Left ventricle myocardium superior (tissue), 1 donor: ENCODE data around the gene ANKHD1. TPM values are rescaled to one million over a fixed set of nuclear protein-coding genes. Genes with fewer than 3 reads are reported as not detected.

Experiments used
- ATAC-seq: fragments of 200-7000 bp; cut with Tn5 transposase; one replicate; pipeline ENCODE4 v1.9.1; 2020; ENCODE audit warnings: mild to moderate bottlenecking, moderate library complexity
- DNase-seq: peaks from one replicate; pipeline ENCODE4 v3.0.0-alpha.2; 2020
- intact Hi-C: fragments of 100-400 bp; cut with micrococcal nuclease; formaldehyde crosslinking; loops from one replicate; pipeline ENCODE4 v1.11.0; 2022
- long read RNA-seq: library from polyadenylated mRNA; unstranded; transcript quantifications from one replicate; pipeline ENCODE4 v2.0.0, GENCODE V29; 2021
- total RNA-seq: library from RNA; stranded (reverse); fragmentation: NEBNext Ultra II Directional; extraction: Animal tissue kit (Norgen Biotek cat#: 25700); gene quantifications from one replicate; pipeline ENCODE4 v1.2.1, GENCODE V29; 2021
- donor health status: DM: no; HTN: yes; CAD: no; lungs with severe emphysema.

Gene ANKHD1
- 66.1 TPM for total RNA-seq
- long read RNA-seq, full-length matches to known transcripts, result 18 of 112 reads
- long read RNA-seq, partial matches to known transcripts, result 52 of 112 reads
- long read RNA-seq, other reads (novel, unspliced or antisense), result 42 of 112 reads

GRCh38 chr5:140401362-140402257 lies at the start of gene ANKHD1:
ANKHD1 (plus strand) TSS chr5:140401833; CDS start chr5:140401968, 135 bp downstream.
- peak; percentile 99 for DNase-seq
- intact Hi-C loops, result no loop called here
- ATAC-seq, result peak; percentile 93

- no peak for DNase-seq
- intact Hi-C loops, result loop anchor here (10.0 kb wide), 1 partner anchor 181 kb away; the partner anchor contains the start of gene CYSTM1
- no peak for ATAC-seq
Measured at GRCh38 chr5:140355546-140355945, 46.1 kb upstream of the ANKHD1 start.

GRCh38 chr5:140356853-140357725 lies 44.5 kb upstream of the ANKHD1 start:
- intact Hi-C loops, result loop anchor here (10.0 kb wide), 1 partner anchor 182 kb away; the partner anchor contains the start of gene CYSTM1
- DNase-seq (no peak), ATAC-seq (peak; percentile 22)

GRCh38 chr5:140357726-140358093 lies 43.9 kb upstream of the ANKHD1 start:
- ATAC-seq (peak; percentile 92), DNase-seq (peak; percentile 86)
- intact Hi-C loops, result loop anchor here (10.0 kb wide), 1 partner anchor 183 kb away; the partner anchor contains the start of gene CYSTM1

- intact Hi-C loops, result loop anchor here (10.0 kb wide), 1 partner anchor 184 kb away; the partner anchor contains the start of gene CYSTM1
- DNase-seq, result no peak
Measured at GRCh38 chr5:140358738-140359310, 42.8 kb upstream of the ANKHD1 start.

GRCh38 chr5:140360101-140360500 lies 41.5 kb upstream of the ANKHD1 start, which contains the start of gene SLC4A9:
SLC4A9 (plus strand) TSS chr5:140360194; CDS start chr5:140360237, 43 bp downstream.
- intact Hi-C loops, result no loop called here
- ATAC-seq (no peak), DNase-seq (no peak)

More at GRCh38 chr5:140358738-140359310, 42.8 kb upstream of the ANKHD1 start:
- ATAC-seq, result no peak

- ATAC-seq, result no peak
- intact Hi-C loops, result no loop called here
Measured at GRCh38 chr5:140360681-140361479, 40.8 kb upstream of the ANKHD1 start.

GRCh38 chr5:140361901-140362300 lies 39.7 kb upstream of the ANKHD1 start:
- DNase-seq (no peak), ATAC-seq (no peak)
- intact Hi-C loops, result no loop called here

More at GRCh38 chr5:140360681-140361479, 40.8 kb upstream of the ANKHD1 start:
- DNase-seq, result no peak

- no peak for DNase-seq
- ATAC-seq, result no peak
- intact Hi-C loops, result no loop called here
Measured at GRCh38 chr5:140362311-140362710, 39.3 kb upstream of the ANKHD1 start.

- ATAC-seq (peak; percentile 71), DNase-seq (peak; percentile 85)
- intact Hi-C loops, result no loop called here
Measured at GRCh38 chr5:140362875-140363630, 38.6 kb upstream of the ANKHD1 start.

- DNase-seq (no peak), ATAC-seq (no peak)
- intact Hi-C loops, result no loop called here
Measured at GRCh38 chr5:140363631-140364471, 37.8 kb upstream of the ANKHD1 start.

- DNase-seq (no peak), ATAC-seq (no peak)
- intact Hi-C loops, result no loop called here
Measured at GRCh38 chr5:140364472-140364765, 37.2 kb upstream of the ANKHD1 start.

GRCh38 chr5:140365282-140365681 lies 36.4 kb upstream of the ANKHD1 start:
- ATAC-seq (no peak), DNase-seq (no peak)
- intact Hi-C loops, result no loop called here

- ATAC-seq, result no peak
- DNase-seq, result no peak
- intact Hi-C loops, result no loop called here
Measured at GRCh38 chr5:140365941-140366340, 35.7 kb upstream of the ANKHD1 start.

- intact Hi-C loops, result no loop called here
- no peak for DNase-seq
- ATAC-seq, result no peak
Measured at GRCh38 chr5:140366589-140367255, 34.9 kb upstream of the ANKHD1 start.

- intact Hi-C loops, result no loop called here
- ATAC-seq (no peak), DNase-seq (no peak)
Measured at GRCh38 chr5:140367256-140368013, 34.2 kb upstream of the ANKHD1 start.
